HG03103 (cell line): ENCODE data around the gene LRRC71.
"Not testable (repeated sequence)": the region's sequence is repeated elsewhere in the genome, so short reads cannot be mapped to it uniquely, and the experiment has no call there.

ENCODE experiments used
- ATAC-seq: cut with Tn5 transposase; IDR thresholded peaks from one replicate; pipeline ENCODE4 v1.9.1; 2021; ENCODE audit warnings: low read depth; ENCODE audit not compliant: unreplicated experiment

The LRRC71 gene

DNA sequence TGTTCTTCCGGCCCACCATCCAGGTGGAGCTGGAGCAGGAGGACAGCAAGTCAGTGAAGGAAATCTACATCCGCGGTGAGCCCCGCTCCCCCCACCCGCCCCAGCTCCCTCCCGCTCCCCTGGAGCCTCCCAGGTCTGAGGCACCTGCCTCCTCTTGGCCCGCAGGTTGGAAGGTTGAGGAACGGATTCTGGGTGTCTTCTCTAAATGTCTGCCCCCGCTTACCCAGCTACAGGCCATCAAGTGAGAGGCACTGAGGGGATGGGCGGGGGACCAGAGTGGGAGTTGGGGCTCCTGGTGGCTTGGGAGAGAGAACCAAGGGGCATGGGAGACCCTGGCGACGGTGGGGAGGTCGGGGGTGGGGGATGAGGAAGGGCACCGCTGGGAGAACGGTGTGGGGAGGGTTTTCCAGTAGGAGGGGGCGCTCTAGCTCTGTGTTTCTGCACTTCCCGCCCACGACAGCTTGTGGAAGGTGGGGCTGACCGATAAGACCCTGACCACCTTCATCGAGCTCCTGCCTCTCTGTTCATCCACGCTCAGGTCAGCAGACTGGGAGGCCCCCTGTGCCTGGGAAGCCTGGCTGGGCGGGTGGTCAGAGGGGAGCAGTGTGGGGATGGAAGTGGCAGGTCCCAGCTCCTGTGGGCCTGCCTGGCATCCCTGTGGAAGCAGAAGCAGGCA, 4.2 kb downstream of the LRRC71 start:
- no peak for ATAC-seq

DNA sequence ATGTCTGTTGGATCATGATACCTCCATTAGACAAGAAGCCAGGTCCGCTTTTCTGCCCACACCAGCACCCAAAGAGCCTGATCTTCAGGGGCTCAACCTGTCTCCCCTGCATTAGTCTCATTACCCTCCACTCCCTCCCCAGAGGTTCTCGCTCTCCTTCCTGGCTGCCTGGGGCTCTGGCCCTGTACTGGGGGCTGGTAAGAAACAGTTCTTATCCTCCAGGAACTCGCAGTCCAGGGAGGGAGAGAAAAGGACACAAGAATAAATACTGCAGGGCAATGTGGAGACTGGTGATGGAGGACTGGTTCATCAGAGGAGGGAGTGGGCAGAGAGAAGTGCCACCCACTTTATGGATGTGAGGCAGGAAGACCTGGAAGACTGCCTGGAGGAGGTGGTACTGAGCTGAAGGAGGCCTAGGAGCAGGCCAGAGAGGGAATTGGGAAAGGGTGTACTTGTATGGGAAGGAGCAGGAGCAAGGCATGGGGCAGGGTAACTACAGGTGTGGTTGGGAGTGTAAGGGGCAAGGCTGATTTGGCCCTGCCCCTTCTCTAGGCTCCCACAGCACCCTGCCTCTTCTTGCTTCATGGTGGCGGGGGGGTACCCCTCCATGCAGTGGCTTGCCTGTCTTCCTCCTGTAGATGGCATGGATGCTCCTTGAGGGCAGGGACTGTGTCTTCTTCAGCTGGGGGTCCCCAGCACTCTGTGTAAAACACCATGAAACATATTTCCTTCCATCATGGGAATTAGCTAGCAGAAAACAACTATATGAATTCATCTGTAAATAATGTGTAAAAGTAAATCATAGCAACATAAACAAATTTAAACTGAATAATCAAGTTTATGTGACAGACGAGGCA, 5.0 kb downstream of the LRRC71 start:
- no peak for ATAC-seq

DNA sequence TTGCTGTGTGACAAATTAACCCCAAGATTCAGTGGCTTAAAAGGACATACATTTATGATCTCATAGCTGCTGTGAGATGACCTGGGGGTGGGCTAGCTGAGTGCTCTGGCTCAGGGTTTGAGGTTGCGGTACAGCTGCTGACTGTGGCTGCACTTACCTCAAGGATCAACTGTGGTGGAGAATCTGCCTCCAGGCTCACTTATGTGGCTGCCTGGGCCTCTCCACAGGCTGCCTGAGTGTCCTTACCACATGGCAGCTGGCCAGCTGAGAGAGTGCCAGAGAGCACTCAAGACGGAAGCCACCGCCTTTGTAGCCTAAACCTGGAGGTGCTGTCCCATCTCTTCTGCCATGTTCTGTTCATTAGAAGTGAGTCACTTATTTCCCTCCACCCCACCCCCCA, 5.7 kb downstream of the LRRC71 start:
- no peak for ATAC-seq

GRCh38 chr1:156926695-156927094, 6.3 kb downstream of the LRRC71 start:
- not testable (repeated sequence) for ATAC-seq

DNA sequence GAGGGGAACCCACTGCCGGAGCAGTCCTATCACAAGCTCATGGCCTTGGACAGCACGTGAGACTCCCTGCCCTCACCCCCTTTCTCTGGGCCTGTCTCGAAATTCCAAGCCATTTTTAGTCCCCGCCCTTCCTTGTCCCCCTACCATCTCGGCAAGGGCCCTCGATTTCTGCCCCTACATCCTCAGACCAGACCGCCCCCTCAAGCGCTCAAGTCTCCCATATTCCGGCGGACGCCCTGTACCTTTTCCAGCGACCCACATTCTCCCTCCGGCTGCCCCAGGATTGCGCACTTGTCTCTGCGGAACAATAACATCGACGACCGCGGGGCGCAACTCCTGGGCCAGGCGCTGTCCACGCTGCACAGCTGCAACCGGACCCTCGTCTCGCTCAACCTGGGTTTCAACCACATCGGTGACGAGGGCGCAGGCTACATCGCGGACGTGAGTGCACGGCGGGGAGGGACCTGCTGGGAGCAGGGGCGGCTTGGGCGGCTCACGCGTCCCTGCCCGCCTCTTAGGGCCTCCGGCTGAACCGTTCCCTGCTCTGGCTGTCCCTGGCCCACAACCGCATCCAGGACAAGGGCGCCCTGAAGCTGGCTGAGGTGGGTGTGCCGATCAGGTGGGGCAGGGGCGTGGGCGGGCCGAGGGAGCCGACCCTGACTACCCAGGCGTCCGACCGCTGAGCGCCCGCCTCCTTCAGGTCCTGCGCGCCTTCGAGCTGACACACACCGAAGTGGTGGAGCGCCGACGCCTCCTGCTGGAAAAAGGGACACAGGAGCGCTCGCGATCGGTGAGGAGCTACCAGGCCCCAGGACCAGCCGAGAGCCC, 7.0 kb downstream of the LRRC71 start:
- ATAC-seq: no peak

- ATAC-seq: no peak
These were observed 7.7 kb downstream of the LRRC71 start for GRCh38 chr1:156928043-156928602.

DNA sequence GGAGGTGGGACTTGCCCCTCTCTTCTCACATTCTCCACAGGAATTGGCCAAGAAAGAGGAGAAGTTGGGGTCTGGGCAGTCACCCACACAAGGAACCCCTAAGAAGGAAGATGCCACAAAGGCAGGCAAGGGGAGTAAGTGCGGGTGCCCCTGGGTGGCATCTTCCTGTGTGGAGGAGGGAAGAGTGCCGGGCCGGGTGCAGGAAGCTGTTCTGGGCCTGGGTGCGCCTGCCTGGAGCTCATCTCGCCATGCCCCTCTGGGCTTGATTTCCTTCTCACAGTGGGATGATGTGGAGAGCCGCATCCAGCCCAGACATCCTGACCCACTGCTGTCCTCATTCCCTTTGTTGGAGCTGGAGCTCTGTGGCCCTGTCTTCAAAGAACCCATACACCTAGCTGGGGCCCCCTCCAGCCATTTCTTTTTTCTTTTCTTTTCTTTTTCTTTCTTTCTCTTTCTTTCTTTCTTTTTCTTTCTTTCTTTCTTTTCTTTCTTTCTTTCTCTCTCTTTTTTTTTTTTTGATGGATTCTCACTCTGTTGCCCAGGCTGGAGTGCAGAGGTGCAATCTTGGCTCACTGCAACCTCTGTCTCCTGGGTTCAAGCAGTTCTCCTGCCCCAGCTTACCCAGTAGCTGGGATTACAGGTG, 9.3 kb downstream of the LRRC71 start:
- ATAC-seq: no peak

DNA sequence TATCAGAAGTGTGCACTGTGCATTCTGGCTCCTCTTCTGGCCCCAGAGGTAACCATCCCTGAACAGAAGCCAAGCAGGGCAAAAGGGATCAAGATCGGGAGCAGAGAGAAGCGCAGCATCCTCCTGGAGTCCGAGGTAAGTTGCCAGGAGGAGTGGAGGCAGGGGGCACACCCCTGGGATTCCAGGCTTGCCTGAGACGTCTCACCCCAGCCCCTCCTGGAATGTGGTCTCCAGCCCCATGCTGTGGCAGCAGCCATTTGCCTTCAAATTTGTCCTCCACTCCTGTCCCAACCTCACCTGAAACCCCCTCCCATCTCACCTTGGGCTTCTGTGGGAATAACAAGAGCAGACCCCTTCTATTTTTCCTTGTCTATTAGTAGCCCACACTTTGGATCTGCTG, 10.1 kb downstream of the LRRC71 start:
- ATAC-seq: no peak

GRCh38 chr1:156931211-156931952, 10.9 kb downstream of the LRRC71 start:
- ATAC-seq: no peak

DNA sequence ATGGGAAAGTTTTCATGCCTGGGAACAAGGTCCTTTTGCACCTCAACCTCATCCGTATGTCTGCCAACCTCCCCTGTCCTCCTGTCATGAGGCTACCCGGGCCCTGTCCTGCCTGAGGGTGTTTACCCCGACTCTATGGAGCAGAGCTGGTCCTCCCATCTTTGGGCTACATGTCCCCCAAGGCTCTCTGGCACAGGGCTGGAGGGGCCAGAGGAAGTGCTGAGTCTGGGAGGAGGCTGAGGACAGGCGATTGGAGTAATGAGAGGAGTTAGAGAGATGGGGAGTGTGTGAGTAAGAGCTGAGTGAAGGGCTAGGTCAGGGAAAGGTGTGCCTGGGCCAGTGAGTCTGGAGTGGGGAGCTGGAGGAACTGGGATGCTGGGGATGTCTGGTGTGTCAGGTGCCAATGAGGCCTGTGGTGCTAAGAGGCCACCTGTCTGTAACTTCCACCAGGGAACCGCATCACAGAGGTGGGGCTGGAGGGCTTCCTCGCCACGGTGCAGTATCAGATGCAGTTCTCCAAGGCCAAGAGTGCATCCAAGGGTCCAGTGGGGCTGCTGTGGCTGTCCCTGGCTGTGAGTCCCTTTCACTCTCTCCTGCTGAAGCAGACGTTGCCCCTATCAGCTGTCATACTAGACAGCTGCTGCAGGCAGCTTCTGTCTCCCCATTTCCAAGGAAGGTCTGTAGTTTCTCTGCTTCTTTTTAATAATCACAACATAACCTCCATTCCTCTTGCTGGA, 11.7 kb downstream of the LRRC71 start:
- no peak for ATAC-seq

GRCh38 chr1:156933136-156933535, 12.7 kb downstream of the LRRC71 start:
- no peak for ATAC-seq

DNA sequence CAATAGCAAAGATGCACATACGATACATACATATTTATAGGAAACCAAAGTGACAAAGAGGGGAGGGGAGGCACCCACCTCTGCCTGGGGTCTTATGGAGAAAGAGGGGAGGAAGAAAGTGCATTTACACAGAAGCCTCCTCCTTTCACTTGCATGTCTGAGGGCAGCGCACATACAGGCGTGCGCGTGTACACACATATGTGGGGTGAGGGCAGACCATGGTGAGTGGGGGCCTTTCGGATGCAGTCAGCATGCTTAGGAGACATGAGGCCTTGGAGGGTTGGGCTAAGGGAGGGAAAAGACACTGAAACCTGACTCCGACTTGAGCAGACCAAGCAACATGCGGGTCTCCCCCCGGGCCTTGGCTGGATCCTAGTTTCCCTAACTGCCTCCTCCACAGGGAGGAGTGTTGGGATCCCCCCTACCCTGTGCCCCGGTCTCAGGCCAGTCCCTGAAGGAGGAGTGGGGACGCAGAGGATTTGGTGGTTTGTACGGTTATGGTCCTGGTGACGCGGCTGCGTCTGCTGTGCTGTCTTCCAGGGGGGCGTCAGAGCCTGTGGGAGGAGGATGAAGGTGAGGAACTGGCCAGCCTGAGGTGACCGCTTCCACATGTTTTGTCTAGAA, 15.2 kb downstream of the LRRC71 start:
- ATAC-seq: no peak

DNA sequence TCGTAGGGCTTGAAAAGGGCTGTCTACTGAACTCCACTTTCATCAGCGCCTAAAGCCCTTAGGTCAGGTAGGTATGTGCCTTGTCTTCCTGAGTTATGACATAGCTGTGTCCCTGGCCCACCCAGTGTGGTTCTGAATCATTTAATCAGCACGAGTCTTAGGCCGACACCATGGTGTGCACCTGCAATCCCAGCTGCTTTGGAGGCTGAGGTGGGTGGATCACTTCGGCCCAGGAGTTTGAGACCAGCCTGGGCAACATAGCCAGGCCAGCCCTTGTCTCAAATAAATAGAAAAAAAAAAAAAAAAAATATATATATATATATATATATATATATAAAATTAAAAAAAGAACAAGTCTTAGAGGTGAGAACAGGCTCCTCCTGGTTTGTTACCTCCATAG, 15.8 kb downstream of the LRRC71 start:
- ATAC-seq: no peak

DNA sequence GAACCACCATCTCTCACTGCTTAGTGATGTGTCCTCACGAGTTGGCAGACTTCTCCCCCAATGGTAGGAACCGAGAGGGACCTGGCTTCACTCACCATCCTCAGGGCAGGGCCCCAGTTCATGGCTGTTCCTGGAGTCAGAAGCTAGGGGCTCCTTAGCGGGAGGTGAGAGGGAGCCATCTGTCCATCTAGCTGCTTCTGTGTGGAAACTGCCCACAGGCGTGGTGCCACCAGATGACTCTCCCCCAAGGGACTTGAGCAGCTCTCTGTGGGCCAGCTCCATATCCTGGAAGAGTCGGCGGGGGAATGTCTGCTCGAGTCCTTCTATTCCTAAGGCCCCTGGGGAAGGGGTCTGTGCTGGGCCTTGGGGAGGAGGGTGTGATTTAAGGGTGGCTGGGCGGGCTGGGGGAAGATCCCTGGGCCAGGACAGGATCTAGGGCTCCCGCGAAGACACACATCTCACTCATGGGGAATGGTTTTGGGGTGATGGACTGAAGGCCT, 16.3 kb downstream of the LRRC71 start:
- no peak for ATAC-seq

GRCh38 chr1:156937883-156938282, 17.5 kb downstream of the LRRC71 start:
- no peak for ATAC-seq

- no peak for ATAC-seq
These were observed 18.4 kb downstream of the LRRC71 start for GRCh38 chr1:156938813-156939212.

GRCh38 chr1:156939786-156940334, 19.4 kb downstream of the LRRC71 start:
- no peak for ATAC-seq

- no peak for ATAC-seq
These were observed 21.2 kb downstream of the LRRC71 start for GRCh38 chr1:156941675-156942074.
